ENCODE measurements around the gene DUSP28. TPM values are rescaled to one million over a fixed set of nuclear protein-coding genes. Genes with fewer than 3 reads are reported as not detected.
"Not testable (repeated sequence)": the region's sequence is repeated elsewhere in the genome, so short reads cannot be mapped to it uniquely, and the experiment has no call there.

DUSP28 gene
- total RNA-seq, 2 experiments from 2014 or later, result 4.5 to 6.2 TPM

- no peaks in the 10 kb centered on the region for H3K4me1 Mint-ChIP-seq (ENCODE audit: low read depth)
- intact Hi-C loops (cut with micrococcal nuclease), result no loop called here
- no peak overlapping the region for H3K4me3 Mint-ChIP-seq
- no peak overlapping the region for H3K27ac Mint-ChIP-seq
- ChIA-PET CTCF (no interaction called here), POLR2A (no interaction called here)
- peaks cover 86% of the 10 kb centered on the region for H3K36me3 Mint-ChIP-seq (ENCODE audit: low read depth)
- peaks cover 23% of the 10 kb centered on the region for H3K9me3 Mint-ChIP-seq
- H3K27me3 Mint-ChIP-seq, result no peaks in the 10 kb centered on the region
- DNase-seq (no peak), ATAC-seq (no peak)
- TF ChIP-seq CTCF (IDR thresholded peaks at IDR 0.05), result no peak
These were observed 29.1 kb upstream of the DUSP28 start for GRCh38 chr2:240531038-240531437.

- no peak for ATAC-seq
- ChIA-PET POLR2A (interaction anchor here (0.6 kb wide), 1 partner anchor 45 kb away, joined by 4 read pairs; no protein-coding TSS in a partner anchor), CTCF (no interaction called here)
- Mint-ChIP-seq H3K27ac (no peak overlapping the region), H3K36me3 (ENCODE audit: low read depth) (peaks cover 77% of the 10 kb centered on the region), H3K9me3 (peaks cover 21% of the 10 kb centered on the region), H3K27me3 (no peaks in the 10 kb centered on the region), H3K4me3 (no peak overlapping the region), H3K4me1 (ENCODE audit: low read depth) (no peaks in the 10 kb centered on the region)
- TF ChIP-seq CTCF (IDR thresholded peaks at IDR 0.05), result no peak
- no peak for DNase-seq
- intact Hi-C loops (cut with micrococcal nuclease), result no loop called here
These were observed 28.0 kb upstream of the DUSP28 start for GRCh38 chr2:240532031-240532775.

- TF ChIP-seq CTCF (IDR thresholded peaks at IDR 0.05), result no peak
- Mint-ChIP-seq H3K9me3 (no peaks in the 10 kb centered on the region), H3K36me3 (ENCODE audit: low read depth) (peaks cover 54% of the 10 kb centered on the region), H3K4me3 (no peak overlapping the region), H3K4me1 (ENCODE audit: low read depth) (no peaks in the 10 kb centered on the region), H3K27me3 (no peaks in the 10 kb centered on the region), H3K27ac (no peak overlapping the region)
- POLR2A ChIA-PET, result no interaction called here
- DNase-seq (no peak), ATAC-seq (no peak)
- intact Hi-C loops (cut with micrococcal nuclease), result no loop called here
- CTCF ChIA-PET, result interaction anchor here (2.4 kb wide), 1 partner anchor 24 kb away, joined by 7 read pairs; no protein-coding TSS in a partner anchor
These were observed 22.0 kb upstream of the DUSP28 start for GRCh38 chr2:240538031-240538780.

GRCh38 chr2:240539101-240539500 lies 21.1 kb upstream of the DUSP28 start:
- POLR2A ChIA-PET; H3K9me3 Mint-ChIP-seq; H3K27ac Mint-ChIP-seq; CTCF ChIA-PET; DNase-seq; H3K27me3 Mint-ChIP-seq; H3K4me1 Mint-ChIP-seq (ENCODE audit: low read depth); H3K4me3 Mint-ChIP-seq; ATAC-seq; intact Hi-C loops (cut with micrococcal nuclease): not testable (repeated sequence)
- H3K36me3 Mint-ChIP-seq (ENCODE audit: low read depth), result peaks cover 48% of the 10 kb centered on the region

- H3K27me3 Mint-ChIP-seq, result no peaks in the 10 kb centered on the region
- ChIA-PET POLR2A (no interaction called here), CTCF (no interaction called here)
- TF ChIP-seq CTCF (IDR thresholded peaks at IDR 0.05), result no peak
- H3K9me3 Mint-ChIP-seq, result no peaks in the 10 kb centered on the region
- no peaks in the 10 kb centered on the region for H3K4me1 Mint-ChIP-seq (ENCODE audit: low read depth)
- ATAC-seq, result no peak
- peaks cover 44% of the 10 kb centered on the region for H3K36me3 Mint-ChIP-seq (ENCODE audit: low read depth)
- H3K4me3 Mint-ChIP-seq, result no peak overlapping the region
- DNase-seq, result no peak
- intact Hi-C loops (cut with micrococcal nuclease), result no loop called here
- no peak overlapping the region for H3K27ac Mint-ChIP-seq
These were observed 20.3 kb upstream of the DUSP28 start for GRCh38 chr2:240539906-240540305.

Data from activated CD8-positive, alpha-beta T cell treated with anti-CD3 and anti-CD28 coated beads for 36 hours (primary cell).